GM12878 (cell line): ENCODE measurements around the gene IER5L. TPM values are rescaled to one million over a fixed set of nuclear protein-coding genes. Genes with fewer than 3 reads are reported as not detected.

Experiments
- BCL3 ChIP-seq: IDR thresholded peaks from 2 replicates; pipeline ENCODE4 v1.6.1; 2011; ENCODE audit warnings: borderline replicate concordance, low read depth, mild to moderate bottlenecking, moderate library complexity, low read length; ENCODE audit not compliant: insufficient read depth, poor library complexity, severe bottlenecking
- HDGF ChIP-seq: fragments of 450-650 bp; IDR thresholded peaks from 2 replicates; pipeline ENCODE4 v1.6.1; 2016; ENCODE audit warnings: antibody characterized with exemption
- IKZF1 ChIP-seq: fragments of 450-650 bp; conservative IDR thresholded peaks from 2 replicates; pipeline ENCODE4 v1.6.1; 2017; ENCODE audit warnings: antibody characterized with exemption, mild to moderate bottlenecking
- NFYB ChIP-seq: IDR thresholded peaks from 2 replicates; pipeline ENCODE4 v1.6.1; 2011; ENCODE audit warnings: low read depth, mild to moderate bottlenecking, low read length, improper control_type of control experiment, moderate library complexity; ENCODE audit not compliant: insufficient read depth
- PKNOX1 ChIP-seq: fragments of 450-650 bp; IDR thresholded peaks from 2 replicates; pipeline ENCODE4 v1.6.1; 2016; ENCODE audit warnings: mild to moderate bottlenecking
- polyA plus RNA-seq, 11 experiments: library from polyadenylated mRNA; depleted of rRNA in 4 of 11; unstranded in 6 of 11; stranded (reverse) in 5 of 11; fragments of >200 nt; fragmentation: Nextera tagmentation in 4 of 11; fragmentation: Illumina TruSeq in 1 of 11; extraction: Ambion mirVana in 4 of 11; extraction: Trizol in 1 of 11; gene quantifications; 1 replicate in 1 of 11; 2 replicates in 10 of 11; pipeline versions ENCODE4 v1.2.1 to v1.2.3, GENCODE V29; 2011 to 2016; ENCODE audit warnings: inconsistent platforms in 2 of 11, missing spikeins in 2 of 11, low read depth in 1 of 11
- total RNA-seq, 4 experiments: library from RNA; depleted of rRNA in 3 of 4; stranded (reverse); fragments of >200 nt in 3 of 4; fragmentation: Illumina TruSeq in 1 of 4; extraction: Trizol in 1 of 4; gene quantifications; 2 replicates each; pipeline versions ENCODE4 v1.2.1 to v1.2.3, GENCODE V29; 2013 to 2021
- TF ChIP-seq, protein P1 (sequence below): IDR thresholded peaks from 2 replicates; pipeline ENCODE4 v1.6.1; 2012; ENCODE audit warnings: mild to moderate bottlenecking, low read depth, low read length
- TF ChIP-seq, protein P2 (sequence below): fragments of 450-650 bp; IDR thresholded peaks from 2 replicates; pipeline ENCODE4 v1.6.1; 2016; ENCODE audit warnings: mild to moderate bottlenecking, moderate library complexity, borderline replicate concordance

Gene IER5L
- total and polyA plus RNA-seq, 10 of the 15 experiments (the other 5 are each of a cell fraction or from before 2014, with no cell fraction given): 0.04 to 1.4 (median 0.17) TPM

DNA sequence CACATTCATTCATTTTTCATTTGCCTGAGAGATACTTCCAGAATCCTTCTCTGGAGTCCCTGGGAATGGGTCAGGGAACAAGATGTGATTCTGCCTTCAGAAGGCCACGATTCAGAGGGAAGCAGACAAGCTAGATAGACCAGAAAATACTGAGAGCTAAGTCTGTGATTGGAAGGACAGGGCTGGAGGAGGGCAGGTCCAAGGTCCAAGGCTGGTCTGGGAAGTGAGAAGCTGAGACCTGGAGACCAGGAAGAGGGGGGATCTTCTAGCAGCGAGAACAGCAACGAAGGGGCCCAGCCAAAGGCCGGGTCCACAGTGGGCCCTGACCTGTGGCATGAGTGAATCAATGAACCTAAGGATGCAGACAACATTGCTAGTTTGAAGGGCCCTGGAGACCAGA is 4.1 kb upstream of the IER5L start (continued):
- TF ChIP-seq, protein P1, sequence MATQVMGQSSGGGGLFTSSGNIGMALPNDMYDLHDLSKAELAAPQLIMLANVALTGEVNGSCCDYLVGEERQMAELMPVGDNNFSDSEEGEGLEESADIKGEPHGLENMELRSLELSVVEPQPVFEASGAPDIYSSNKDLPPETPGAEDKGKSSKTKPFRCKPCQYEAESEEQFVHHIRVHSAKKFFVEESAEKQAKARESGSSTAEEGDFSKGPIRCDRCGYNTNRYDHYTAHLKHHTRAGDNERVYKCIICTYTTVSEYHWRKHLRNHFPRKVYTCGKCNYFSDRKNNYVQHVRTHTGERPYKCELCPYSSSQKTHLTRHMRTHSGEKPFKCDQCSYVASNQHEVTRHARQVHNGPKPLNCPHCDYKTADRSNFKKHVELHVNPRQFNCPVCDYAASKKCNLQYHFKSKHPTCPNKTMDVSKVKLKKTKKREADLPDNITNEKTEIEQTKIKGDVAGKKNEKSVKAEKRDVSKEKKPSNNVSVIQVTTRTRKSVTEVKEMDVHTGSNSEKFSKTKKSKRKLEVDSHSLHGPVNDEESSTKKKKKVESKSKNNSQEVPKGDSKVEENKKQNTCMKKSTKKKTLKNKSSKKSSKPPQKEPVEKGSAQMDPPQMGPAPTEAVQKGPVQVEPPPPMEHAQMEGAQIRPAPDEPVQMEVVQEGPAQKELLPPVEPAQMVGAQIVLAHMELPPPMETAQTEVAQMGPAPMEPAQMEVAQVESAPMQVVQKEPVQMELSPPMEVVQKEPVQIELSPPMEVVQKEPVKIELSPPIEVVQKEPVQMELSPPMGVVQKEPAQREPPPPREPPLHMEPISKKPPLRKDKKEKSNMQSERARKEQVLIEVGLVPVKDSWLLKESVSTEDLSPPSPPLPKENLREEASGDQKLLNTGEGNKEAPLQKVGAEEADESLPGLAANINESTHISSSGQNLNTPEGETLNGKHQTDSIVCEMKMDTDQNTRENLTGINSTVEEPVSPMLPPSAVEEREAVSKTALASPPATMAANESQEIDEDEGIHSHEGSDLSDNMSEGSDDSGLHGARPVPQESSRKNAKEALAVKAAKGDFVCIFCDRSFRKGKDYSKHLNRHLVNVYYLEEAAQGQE: no peak
- TF ChIP-seq HDGF: no peak
- no peak for TF ChIP-seq NFYB
- TF ChIP-seq BCL3: no peak
- TF ChIP-seq IKZF1: no peak
- TF ChIP-seq PKNOX1: no peak
- TF ChIP-seq, protein P2, sequence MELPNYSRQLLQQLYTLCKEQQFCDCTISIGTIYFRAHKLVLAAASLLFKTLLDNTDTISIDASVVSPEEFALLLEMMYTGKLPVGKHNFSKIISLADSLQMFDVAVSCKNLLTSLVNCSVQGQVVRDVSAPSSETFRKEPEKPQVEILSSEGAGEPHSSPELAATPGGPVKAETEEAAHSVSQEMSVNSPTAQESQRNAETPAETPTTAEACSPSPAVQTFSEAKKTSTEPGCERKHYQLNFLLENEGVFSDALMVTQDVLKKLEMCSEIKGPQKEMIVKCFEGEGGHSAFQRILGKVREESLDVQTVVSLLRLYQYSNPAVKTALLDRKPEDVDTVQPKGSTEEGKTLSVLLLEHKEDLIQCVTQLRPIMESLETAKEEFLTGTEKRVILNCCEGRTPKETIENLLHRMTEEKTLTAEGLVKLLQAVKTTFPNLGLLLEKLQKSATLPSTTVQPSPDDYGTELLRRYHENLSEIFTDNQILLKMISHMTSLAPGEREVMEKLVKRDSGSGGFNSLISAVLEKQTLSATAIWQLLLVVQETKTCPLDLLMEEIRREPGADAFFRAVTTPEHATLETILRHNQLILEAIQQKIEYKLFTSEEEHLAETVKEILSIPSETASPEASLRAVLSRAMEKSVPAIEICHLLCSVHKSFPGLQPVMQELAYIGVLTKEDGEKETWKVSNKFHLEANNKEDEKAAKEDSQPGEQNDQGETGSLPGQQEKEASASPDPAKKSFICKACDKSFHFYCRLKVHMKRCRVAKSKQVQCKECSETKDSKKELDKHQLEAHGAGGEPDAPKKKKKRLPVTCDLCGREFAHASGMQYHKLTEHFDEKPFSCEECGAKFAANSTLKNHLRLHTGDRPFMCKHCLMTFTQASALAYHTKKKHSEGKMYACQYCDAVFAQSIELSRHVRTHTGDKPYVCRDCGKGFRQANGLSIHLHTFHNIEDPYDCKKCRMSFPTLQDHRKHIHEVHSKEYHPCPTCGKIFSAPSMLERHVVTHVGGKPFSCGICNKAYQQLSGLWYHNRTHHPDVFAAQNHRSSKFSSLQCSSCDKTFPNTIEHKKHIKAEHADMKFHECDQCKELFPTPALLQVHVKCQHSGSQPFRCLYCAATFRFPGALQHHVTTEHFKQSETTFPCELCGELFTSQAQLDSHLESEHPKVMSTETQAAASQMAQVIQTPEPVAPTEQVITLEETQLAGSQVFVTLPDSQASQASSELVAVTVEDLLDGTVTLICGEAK: no peak
- TF ChIP-seq, all 136 proteins: peak for 0
